GM19372 (cell line): ENCODE results near the gene KRT26.

Experiments
- ATAC-seq: cut with Tn5 transposase; IDR thresholded peaks from one replicate; pipeline ENCODE4 v1.9.1; 2021; ENCODE audit warnings: mild to moderate bottlenecking, low read depth, moderate library complexity; ENCODE audit not compliant: unreplicated experiment

KRT26 gene

GRCh38 chr17:40734018-40734417, 38.0 kb downstream of the KRT26 start:
- ATAC-seq = no peak

GRCh38 chr17:40730970-40731369, 41.0 kb downstream of the KRT26 start:
- no peak for ATAC-seq

GRCh38 chr17:40727447-40728231, 44.4 kb downstream of the KRT26 start:
- no peak for ATAC-seq

DNA sequence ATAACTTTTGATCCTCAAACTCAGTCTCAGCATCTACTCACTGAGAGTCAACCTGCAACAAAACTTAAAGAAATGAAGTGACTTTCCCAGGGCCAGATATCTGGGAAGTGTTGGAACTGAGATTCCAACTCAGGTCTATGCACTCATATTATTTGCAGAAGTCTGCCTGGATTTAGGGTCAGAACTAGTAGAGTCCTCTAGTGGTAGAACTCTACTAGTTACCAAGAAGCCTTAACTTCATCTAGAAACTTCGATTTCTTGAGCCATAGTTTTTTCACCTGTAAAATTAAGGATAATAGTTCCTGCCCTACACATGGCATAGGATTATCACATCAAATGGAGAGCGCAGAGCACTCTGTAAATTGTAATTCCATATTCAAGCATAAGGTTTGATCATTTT, 45.1 kb downstream of the KRT26 start:
- ATAC-seq = no peak

DNA sequence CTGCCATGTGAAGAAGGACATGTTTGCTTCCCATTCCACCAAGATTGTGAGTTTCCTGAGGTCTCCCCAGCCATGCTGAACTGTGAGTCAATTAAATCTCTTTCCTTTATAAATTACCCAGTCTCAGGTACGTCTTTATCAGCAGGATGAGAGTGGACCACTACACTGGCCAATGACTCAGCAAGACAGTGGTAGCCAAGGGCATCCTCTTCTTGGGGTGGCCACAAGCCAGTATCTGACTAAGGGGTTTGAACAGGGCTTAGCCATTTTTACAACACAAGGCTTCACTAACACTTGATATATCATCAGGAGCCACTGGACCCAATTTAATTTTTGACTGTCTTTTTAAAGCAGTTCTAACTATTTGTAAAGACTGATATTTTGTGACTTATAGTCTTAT, 47.3 kb downstream of the KRT26 start:
- no peak for ATAC-seq

DNA sequence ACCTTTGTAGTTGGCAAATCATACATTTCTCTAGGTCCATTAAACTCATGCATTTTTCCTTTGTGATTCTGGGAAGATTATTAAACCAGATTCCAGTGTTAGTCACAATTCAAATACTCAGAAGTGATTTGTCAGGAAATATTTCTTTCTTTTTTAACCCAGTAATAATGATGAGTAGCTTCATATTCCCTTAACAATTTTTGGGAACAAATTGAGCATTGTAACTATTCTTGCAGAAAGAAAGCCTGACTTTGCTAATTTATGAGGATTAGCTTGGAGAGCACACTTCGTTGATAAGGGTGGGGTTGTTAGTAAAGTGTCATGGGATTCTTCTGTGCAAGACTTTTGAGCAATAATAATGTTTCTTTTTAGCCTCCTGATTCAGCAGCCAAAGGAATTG, 49.8 kb downstream of the KRT26 start:
- no peak for ATAC-seq

GRCh38 chr17:40720899-40721298, 51.1 kb downstream of the KRT26 start:
- no peak for ATAC-seq

DNA sequence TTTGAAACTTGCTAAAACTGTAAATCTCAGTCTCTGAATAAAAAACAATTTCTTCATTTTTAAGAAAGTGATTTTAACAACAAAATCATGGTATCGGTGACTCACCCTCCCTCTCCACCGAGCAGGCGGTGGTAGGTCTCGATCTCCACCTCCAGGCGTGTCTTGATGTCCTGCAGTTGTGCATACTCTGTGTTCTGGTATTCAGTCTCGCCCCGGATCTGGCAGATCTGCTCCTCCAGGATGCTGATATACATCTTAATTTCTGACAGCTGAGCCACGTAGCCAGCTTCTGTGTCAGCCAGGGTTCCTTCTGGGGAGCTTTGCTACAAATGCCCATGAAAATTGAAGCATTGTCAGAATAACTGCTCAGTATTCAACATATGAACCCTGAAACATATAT, 53.1 kb downstream of the KRT26 start:
- no peak for ATAC-seq

- ATAC-seq = no peak
Measured at GRCh38 chr17:40717776-40718175, 54.2 kb downstream of the KRT26 start.
